ENCODE measurements around the gene CTNS. TPM values are rescaled to one million over a fixed set of nuclear protein-coding genes. Genes with fewer than 3 reads are reported as not detected.

The CTNS gene
- polyA plus RNA-seq, 12 donors: 6.9 to 15.0 (median 8.8) TPM; not detected in 1

Other genes starting within 250 kb of the CTNS start
- gene OR1E1, start 238.3 kb upstream of the CTNS start, polyA plus RNA-seq (ENCODE audit: insufficient read length in 12 of 12): under 1 TPM in 3 of 12 donors, not detected in 9; 0.13 to 0.15 (median 0.15) TPM
- under 1 TPM in 3 of 12 donors, not detected in 9; 0.12 to 0.18 (median 0.13) TPM for gene OR3A3, start 225.4 kb upstream of the CTNS start, polyA plus RNA-seq (ENCODE audit: insufficient read length in 12 of 12)
- gene OR1E2, start 202.9 kb upstream of the CTNS start, polyA plus RNA-seq (ENCODE audit: insufficient read length in 12 of 12): not detected
- 1 to 10 TPM in 1 of 12 donors, under 1 TPM in 7, not detected in 4; 0.13 to 1.9 (median 0.60) TPM for gene SPATA22, start 164.9 kb upstream of the CTNS start, polyA plus RNA-seq (ENCODE audit: insufficient read length in 12 of 12)
- gene ASPA, start 160.8 kb upstream of the CTNS start, polyA plus RNA-seq (ENCODE audit: insufficient read length in 12 of 12): 1 to 10 TPM in 11 of 12 donors, not detected in 1; 1.6 to 7.9 (median 4.4) TPM
- 1 to 10 TPM in 9 of 12 donors, under 1 TPM in 2, not detected in 1; 0.92 to 5.7 (median 1.6) TPM for gene TRPV3, start 78.9 kb upstream of the CTNS start, polyA plus RNA-seq (ENCODE audit: insufficient read length in 12 of 12)
- 1 to 10 TPM in 11 of 12 donors, not detected in 1; 3.9 to 7.8 (median 5.3) TPM for gene TRPV1, start 27.3 kb upstream of the CTNS start, polyA plus RNA-seq (ENCODE audit: insufficient read length in 12 of 12)
- 10 to 100 TPM in 1 of 12 donors, 1 to 10 TPM in 10, not detected in 1; 5.6 to 12.0 (median 6.7) TPM for gene SHPK, start 510 bp upstream of the CTNS start, polyA plus RNA-seq (ENCODE audit: insufficient read length in 12 of 12)
- gene TAX1BP3, start 31.8 kb downstream of the CTNS start, polyA plus RNA-seq (ENCODE audit: insufficient read length in 12 of 12): 10 to 100 TPM in 11 of 12 donors, not detected in 1; 33.5 to 68.4 (median 50.9) TPM
- 10 to 100 TPM in 11 of 12 donors, not detected in 1; 25.5 to 93.0 (median 30.8) TPM for gene EMC6, start 32.1 kb downstream of the CTNS start, polyA plus RNA-seq (ENCODE audit: insufficient read length in 12 of 12)
- gene P2RX5, start 59.4 kb downstream of the CTNS start, polyA plus RNA-seq (ENCODE audit: insufficient read length in 12 of 12): 10 to 100 TPM in 11 of 12 donors, not detected in 1; 11.5 to 51.0 (median 26.8) TPM
- 1 to 10 TPM in 11 of 12 donors, not detected in 1; 3.7 to 8.4 (median 5.9) TPM for gene HASPIN, start 87.1 kb downstream of the CTNS start, polyA plus RNA-seq (ENCODE audit: insufficient read length in 12 of 12)
- gene ITGAE, start 164.4 kb downstream of the CTNS start, polyA plus RNA-seq (ENCODE audit: insufficient read length in 12 of 12): 10 to 100 TPM in 11 of 12 donors, not detected in 1; 14.2 to 38.6 (median 31.7) TPM
- gene NCBP3, start 209.5 kb downstream of the CTNS start, polyA plus RNA-seq (ENCODE audit: insufficient read length in 12 of 12): 10 to 100 TPM in 11 of 12 donors, not detected in 1; 41.3 to 88.1 (median 62.2) TPM